ENCODE data around the gene CDH23.

The CDH23 gene

DNA sequence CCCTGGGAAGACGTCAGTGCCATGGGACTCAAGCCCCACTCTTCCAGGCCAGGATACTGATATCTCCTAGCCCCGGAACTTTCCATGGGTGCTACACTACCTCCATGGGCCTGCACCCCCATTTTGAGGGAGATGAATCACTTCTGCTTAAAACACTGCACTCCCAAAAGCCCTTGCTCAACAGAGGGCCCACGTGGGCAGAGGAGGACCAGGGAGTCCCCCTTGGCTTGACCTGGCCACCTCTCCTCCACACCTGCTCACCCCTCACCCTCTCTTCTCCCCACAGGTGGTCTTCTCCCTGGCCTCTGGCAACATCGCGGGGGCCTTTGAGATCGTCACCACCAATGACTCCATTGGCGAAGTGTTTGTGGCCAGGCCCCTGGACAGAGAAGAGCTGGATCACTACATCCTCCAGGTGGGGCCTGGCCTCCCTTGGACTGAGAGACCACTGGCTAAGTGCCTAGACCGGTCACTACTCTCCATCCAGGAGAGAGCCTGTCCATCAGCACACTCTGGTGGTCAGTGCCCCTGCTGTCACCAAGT is 342.7 kb downstream of the CDH23 start:
- Histone ChIP-seq H3K27ac (ENCODE audit: low read depth, low read length) (no peak overlapping the region), H3K4me1 (ENCODE audit: control insufficient read depth, insufficient read depth, low read length) (no peaks in the 10 kb centered on the region), H3K9ac (ENCODE audit: low read depth, low read length) (no peak overlapping the region), H3K4me3 (ENCODE audit: low read depth, low read length) (no peak overlapping the region), H3K27me3 (ENCODE audit: control insufficient read depth, insufficient read depth, low read length) (no peaks in the 10 kb centered on the region), H3K36me3 (ENCODE audit: control insufficient read depth, insufficient read depth, low read length) (no peaks in the 10 kb centered on the region), H3K9me3 (ENCODE audit: control insufficient read depth, insufficient read depth, low read length) (no peaks in the 10 kb centered on the region)

DNA sequence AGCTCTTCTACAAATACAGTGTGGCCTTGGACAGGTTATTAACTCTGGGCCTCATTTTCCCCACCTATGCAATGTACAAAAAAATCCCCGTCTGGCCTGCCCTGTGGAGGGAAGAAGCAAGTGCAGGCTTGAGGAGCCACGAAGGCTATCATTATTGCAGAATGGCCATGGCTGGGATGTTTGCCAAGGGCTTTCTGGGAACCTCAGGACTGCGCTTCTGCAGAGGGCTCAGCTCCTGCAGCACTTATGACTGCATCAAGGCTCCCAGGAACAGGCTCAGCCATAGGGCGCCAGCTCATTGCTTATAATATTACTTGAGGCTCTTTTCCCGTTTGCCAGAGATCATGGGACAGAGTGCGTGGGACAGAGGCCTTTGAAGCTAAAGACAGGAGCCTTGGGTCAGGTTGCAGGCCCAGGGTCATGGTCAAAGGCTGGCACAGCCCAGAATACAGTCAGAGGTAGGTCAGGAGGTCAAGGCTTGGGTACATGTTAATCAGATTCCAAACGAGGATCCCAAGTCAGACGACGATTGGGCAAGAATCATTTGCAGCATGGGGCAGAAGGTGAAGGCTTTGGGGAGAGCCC is 343.4 kb downstream of the CDH23 start:
- no peak overlapping the region for H3K9ac ChIP-seq (ENCODE audit: low read depth, low read length)

GRCh38 chr10:71741029-71741428 is 344.3 kb downstream of the CDH23 start:
- no peak overlapping the region for H3K27ac ChIP-seq (ENCODE audit: low read depth, low read length)
- H3K9me3 ChIP-seq (ENCODE audit: control insufficient read depth, insufficient read depth, low read length): no peaks in the 10 kb centered on the region
- H3K4me1 ChIP-seq (ENCODE audit: control insufficient read depth, insufficient read depth, low read length): peaks cover under 1% of the 10 kb centered on the region; the same call in 1 of the 2 replicates
- H3K4me3 ChIP-seq (ENCODE audit: low read depth, low read length): no peak overlapping the region
- no peaks in the 10 kb centered on the region for H3K36me3 ChIP-seq (ENCODE audit: control insufficient read depth, insufficient read depth, low read length)
- H3K9ac ChIP-seq (ENCODE audit: low read depth, low read length): no peak overlapping the region
- H3K27me3 ChIP-seq (ENCODE audit: control insufficient read depth, insufficient read depth, low read length): no peaks in the 10 kb centered on the region

More for the DNA sequence above, 343.4 kb downstream of the CDH23 start:
- no peaks in the 10 kb centered on the region for H3K36me3 ChIP-seq (ENCODE audit: control insufficient read depth, insufficient read depth, low read length)
- H3K9me3 ChIP-seq (ENCODE audit: control insufficient read depth, insufficient read depth, low read length): no peaks in the 10 kb centered on the region
- H3K27ac ChIP-seq (ENCODE audit: low read depth, low read length): no peak overlapping the region
- no peak overlapping the region for H3K4me3 ChIP-seq (ENCODE audit: low read depth, low read length)
- H3K27me3 ChIP-seq (ENCODE audit: control insufficient read depth, insufficient read depth, low read length): no peaks in the 10 kb centered on the region
- no peaks in the 10 kb centered on the region for H3K4me1 ChIP-seq (ENCODE audit: control insufficient read depth, insufficient read depth, low read length)

DNA sequence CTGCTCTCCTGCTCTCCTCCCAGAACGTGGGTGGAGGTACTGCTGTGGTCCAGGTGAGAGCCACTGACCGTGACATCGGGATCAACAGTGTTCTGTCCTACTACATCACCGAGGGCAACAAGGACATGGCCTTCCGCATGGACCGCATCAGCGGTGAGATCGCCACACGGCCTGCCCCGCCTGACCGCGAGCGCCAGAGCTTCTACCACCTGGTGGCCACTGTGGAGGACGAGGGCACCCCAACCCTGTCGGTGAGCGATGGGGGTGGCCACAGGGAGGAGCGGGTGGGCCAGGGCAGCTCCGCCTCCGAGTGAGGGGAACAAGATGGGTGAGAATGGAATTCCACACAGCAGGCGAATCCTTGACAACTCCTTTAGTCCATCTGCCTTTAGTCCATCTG is 345.0 kb downstream of the CDH23 start:
- Histone ChIP-seq H3K9ac (ENCODE audit: low read depth, low read length) (no peak overlapping the region), H3K27me3 (ENCODE audit: control insufficient read depth, insufficient read depth, low read length) (no peaks in the 10 kb centered on the region), H3K9me3 (ENCODE audit: control insufficient read depth, insufficient read depth, low read length) (no peaks in the 10 kb centered on the region), H3K4me1 (ENCODE audit: control insufficient read depth, insufficient read depth, low read length) (peaks cover 6% of the 10 kb centered on the region; the same call in 1 of the 2 replicates), H3K36me3 (ENCODE audit: control insufficient read depth, insufficient read depth, low read length) (no peaks in the 10 kb centered on the region), H3K27ac (ENCODE audit: low read depth, low read length) (no peak overlapping the region), H3K4me3 (ENCODE audit: low read depth, low read length) (no peak overlapping the region)

GRCh38 chr10:71742301-71743088 is 345.8 kb downstream of the CDH23 start:
- no peaks in the 10 kb centered on the region for H3K9me3 ChIP-seq (ENCODE audit: control insufficient read depth, insufficient read depth, low read length)
- no peaks in the 10 kb centered on the region for H3K27me3 ChIP-seq (ENCODE audit: control insufficient read depth, insufficient read depth, low read length)
- no peak overlapping the region for H3K4me3 ChIP-seq (ENCODE audit: low read depth, low read length)
- no peak overlapping the region for H3K27ac ChIP-seq (ENCODE audit: low read depth, low read length)
- H3K36me3 ChIP-seq (ENCODE audit: control insufficient read depth, insufficient read depth, low read length): no peaks in the 10 kb centered on the region
- H3K9ac ChIP-seq (ENCODE audit: low read depth, low read length): no peak overlapping the region
- peaks cover 6% of the 10 kb centered on the region; the same call in 1 of the 2 replicates for H3K4me1 ChIP-seq (ENCODE audit: control insufficient read depth, insufficient read depth, low read length)

DNA sequence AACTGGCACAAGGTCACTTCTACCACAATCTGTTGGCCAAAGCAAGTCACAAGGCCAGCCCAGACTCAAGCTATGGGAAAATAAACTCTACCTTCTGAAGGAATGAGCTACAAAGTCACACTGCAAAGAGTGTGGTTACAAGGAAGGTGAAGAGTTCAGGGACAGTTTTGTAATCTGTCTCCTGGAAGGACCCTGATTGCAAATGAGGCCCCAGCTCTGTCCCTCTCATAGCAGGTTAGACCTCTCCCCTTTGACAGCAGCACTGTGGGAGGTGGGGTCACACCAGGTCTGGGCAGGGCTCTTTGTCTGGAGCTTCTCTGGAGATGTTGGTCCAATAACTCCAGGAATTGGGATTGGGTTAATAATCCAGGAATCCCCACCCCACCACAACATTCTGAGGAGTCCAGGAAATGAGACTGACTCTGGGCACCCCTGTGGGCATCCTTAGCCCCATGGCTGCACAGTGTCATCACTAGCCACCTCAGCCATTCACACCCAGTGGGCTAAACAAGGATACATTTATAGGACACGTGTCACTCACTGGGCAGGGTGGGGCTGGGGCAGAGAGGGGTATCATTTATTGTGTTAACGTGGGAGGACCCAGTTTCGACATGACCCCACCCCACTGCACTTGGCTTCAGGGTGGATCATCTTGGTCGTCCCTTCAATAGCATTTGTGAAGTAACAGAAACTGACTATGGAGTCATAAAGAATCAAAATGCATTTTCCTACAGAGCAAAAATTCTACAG is 346.5 kb downstream of the CDH23 start:
- Histone ChIP-seq H3K9ac (ENCODE audit: low read depth, low read length) (no peak overlapping the region), H3K9me3 (ENCODE audit: control insufficient read depth, insufficient read depth, low read length) (no peaks in the 10 kb centered on the region), H3K4me1 (ENCODE audit: control insufficient read depth, insufficient read depth, low read length) (peaks cover 7% of the 10 kb centered on the region; the same call in 1 of the 2 replicates), H3K27me3 (ENCODE audit: control insufficient read depth, insufficient read depth, low read length) (no peaks in the 10 kb centered on the region), H3K4me3 (ENCODE audit: low read depth, low read length) (no peak overlapping the region), H3K27ac (ENCODE audit: low read depth, low read length) (no peak overlapping the region), H3K36me3 (ENCODE audit: control insufficient read depth, insufficient read depth, low read length) (no peaks in the 10 kb centered on the region)

GRCh38 chr10:71743866-71744265 is 347.1 kb downstream of the CDH23 start:
- H3K9ac ChIP-seq (ENCODE audit: low read depth, low read length): no peak overlapping the region
- H3K9me3 ChIP-seq (ENCODE audit: control insufficient read depth, insufficient read depth, low read length): no peaks in the 10 kb centered on the region
- H3K4me3 ChIP-seq (ENCODE audit: low read depth, low read length): no peak overlapping the region
- H3K4me1 ChIP-seq (ENCODE audit: control insufficient read depth, insufficient read depth, low read length): peaks cover 12% of the 10 kb centered on the region; the same call in 1 of the 2 replicates
- H3K27me3 ChIP-seq (ENCODE audit: control insufficient read depth, insufficient read depth, low read length): no peaks in the 10 kb centered on the region
- H3K27ac ChIP-seq (ENCODE audit: low read depth, low read length): no peak overlapping the region
- H3K36me3 ChIP-seq (ENCODE audit: control insufficient read depth, insufficient read depth, low read length): no peaks in the 10 kb centered on the region

DNA sequence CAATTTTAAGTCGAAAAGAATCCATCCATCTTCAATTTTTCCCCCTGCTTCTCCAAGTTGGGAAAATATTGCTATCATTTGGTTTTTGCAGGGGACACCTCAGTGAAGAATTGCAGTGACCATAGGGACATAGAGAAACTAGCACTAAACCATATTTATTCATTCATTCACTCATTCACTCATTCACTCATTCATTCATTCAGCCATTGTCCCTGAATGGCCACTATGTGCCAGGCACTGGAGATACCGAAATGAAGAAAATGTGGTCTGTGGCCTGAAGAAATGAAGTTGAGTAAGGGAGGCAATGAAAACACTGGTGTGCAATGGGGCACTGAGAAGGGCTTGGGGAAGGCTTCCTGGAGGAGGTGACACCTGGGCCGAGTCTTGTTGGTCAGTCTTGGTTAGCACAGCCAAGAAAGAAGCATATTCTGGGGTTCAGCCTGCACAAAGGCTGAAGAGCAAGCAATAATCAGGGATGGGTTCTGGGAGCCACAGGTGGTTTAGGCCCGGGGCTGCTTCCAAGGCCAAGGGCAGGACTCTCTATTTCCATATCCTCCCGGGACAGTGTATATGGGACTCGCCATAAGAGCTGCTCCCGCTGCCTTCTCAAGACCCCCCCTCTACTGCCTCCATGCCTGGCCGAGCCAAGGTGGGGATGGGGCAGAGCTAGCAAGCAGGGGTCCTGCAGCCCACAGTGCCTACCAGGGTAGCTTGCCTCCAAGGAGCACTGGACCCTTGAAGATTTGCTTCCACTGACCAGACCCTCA is 348.4 kb downstream of the CDH23 start:
- no peak overlapping the region for H3K27ac ChIP-seq (ENCODE audit: low read depth, low read length)
- no peak overlapping the region for H3K4me3 ChIP-seq (ENCODE audit: low read depth, low read length)

GRCh38 chr10:71745664-71746250 is 349.0 kb downstream of the CDH23 start:
- Histone ChIP-seq H3K9me3 (ENCODE audit: control insufficient read depth, insufficient read depth, low read length) (no peaks in the 10 kb centered on the region), H3K4me3 (ENCODE audit: low read depth, low read length) (no peak overlapping the region), H3K36me3 (ENCODE audit: control insufficient read depth, insufficient read depth, low read length) (no peaks in the 10 kb centered on the region), H3K9ac (ENCODE audit: low read depth, low read length) (no peak overlapping the region), H3K27me3 (ENCODE audit: control insufficient read depth, insufficient read depth, low read length) (no peaks in the 10 kb centered on the region), H3K27ac (ENCODE audit: low read depth, low read length) (no peak overlapping the region), H3K4me1 (ENCODE audit: control insufficient read depth, insufficient read depth, low read length) (peaks cover 12% of the 10 kb centered on the region; the same call in 1 of the 2 replicates)

More for the DNA sequence above, 348.4 kb downstream of the CDH23 start:
- no peaks in the 10 kb centered on the region for H3K36me3 ChIP-seq (ENCODE audit: control insufficient read depth, insufficient read depth, low read length)
- peaks cover 12% of the 10 kb centered on the region; the same call in 1 of the 2 replicates for H3K4me1 ChIP-seq (ENCODE audit: control insufficient read depth, insufficient read depth, low read length)
- H3K27me3 ChIP-seq (ENCODE audit: control insufficient read depth, insufficient read depth, low read length): no peaks in the 10 kb centered on the region
- no peak overlapping the region for H3K9ac ChIP-seq (ENCODE audit: low read depth, low read length)
- H3K9me3 ChIP-seq (ENCODE audit: control insufficient read depth, insufficient read depth, low read length): no peaks in the 10 kb centered on the region
